Lower leg skin (tissue), 3 donors: ENCODE measurements around the gene RAD9B.

Experiments used
- CTCF ChIP-seq, 3 donors: fragments of 450-650 bp; IDR thresholded peaks; one replicate each; pipeline ENCODE4 v1.5.1; 2016; ENCODE audit warnings: antibody characterized with exemption in 3 of 3, mild to moderate bottlenecking in 3 of 3, moderate library complexity in 2 of 3
- POLR2A ChIP-seq, 2 donors: fragments of 450-650 bp; IDR thresholded peaks; one replicate each; pipeline ENCODE4 v1.6.1; 2016 to 2017; ENCODE audit warnings: antibody characterized with exemption in 2 of 2, mild to moderate bottlenecking in 1 of 2, moderate library complexity in 1 of 2

GRCh38 chr12:110514363-110514762 is 12.2 kb downstream of the RAD9B start:
- no peak for TF ChIP-seq CTCF (IDR thresholded peaks at IDR 0.05)
- no peak for TF ChIP-seq POLR2A (IDR thresholded peaks at IDR 0.05)
